Glomerular visceral epithelial cell (primary cell): ENCODE results near the gene MYO3A.

Experiments used
- DNase-seq: peaks from one replicate; pipeline ENCODE4 v3.0.0-alpha.2; 2016; ENCODE audit errors: extremely low spot score

Gene MYO3A

GRCh38 chr10:26215396-26215934, 281.4 kb downstream of the MYO3A start:
- no peak for DNase-seq

- peak; percentile 44 for DNase-seq
These were observed 282.0 kb downstream of the MYO3A start for GRCh38 chr10:26215935-26216584.

- DNase-seq, result no peak
These were observed 282.8 kb downstream of the MYO3A start, which contains the start of gene GAD2 for GRCh38 chr10:26216585-26217395. Gene GAD2, plus strand, starts transcription at chr10:26216774. Its CDS starts 36 bp downstream, at chr10:26216810.

GRCh38 chr10:26217396-26218086, 283.5 kb downstream of the MYO3A start:
- DNase-seq, result no peak

GRCh38 chr10:26219676-26220075, 285.6 kb downstream of the MYO3A start:
- no peak for DNase-seq

- DNase-seq, result no peak
These were observed 286.9 kb downstream of the MYO3A start for GRCh38 chr10:26220901-26221300.

GRCh38 chr10:26221541-26221940, 287.5 kb downstream of the MYO3A start:
- DNase-seq, result no peak

- no peak for DNase-seq
These were observed 288.5 kb downstream of the MYO3A start for GRCh38 chr10:26222563-26222962.

- DNase-seq, result no peak
These were observed 291.3 kb downstream of the MYO3A start for GRCh38 chr10:26225322-26225721.

GRCh38 chr10:26227786-26228185, 293.8 kb downstream of the MYO3A start:
- DNase-seq, result no peak

- no peak for DNase-seq
These were observed 298.1 kb downstream of the MYO3A start for GRCh38 chr10:26232174-26232573.

GRCh38 chr10:26235761-26236160, 301.7 kb downstream of the MYO3A start:
- DNase-seq, result no peak

- no peak for DNase-seq
These were observed 304.3 kb downstream of the MYO3A start for GRCh38 chr10:26238378-26238777.

GRCh38 chr10:26242706-26243350, 308.8 kb downstream of the MYO3A start:
- no peak for DNase-seq

GRCh38 chr10:26243351-26243720, 309.3 kb downstream of the MYO3A start:
- no peak for DNase-seq

GRCh38 chr10:26249681-26250080, 315.7 kb downstream of the MYO3A start:
- DNase-seq, result no peak

GRCh38 chr10:26251925-26252324, 317.9 kb downstream of the MYO3A start:
- no peak for DNase-seq

- DNase-seq, result no peak
These were observed 320.6 kb downstream of the MYO3A start for GRCh38 chr10:26254616-26255015.

GRCh38 chr10:26259341-26259740, 325.3 kb downstream of the MYO3A start:
- no peak for DNase-seq
